Stimulated activated CD4-positive, alpha-beta T cell treated with anti-CD3 and anti-CD28 coated beads, TNF-alpha, amount 100 ng/mL, for 1 hour (primary cell): ENCODE measurements around the gene FKBP5.
"Not testable (repeated sequence)": the region's sequence is repeated elsewhere in the genome, so short reads cannot be mapped to it uniquely, and the experiment has no call there.

Experiments
- DNase-seq, 3 donors: peaks; one replicate each; pipeline ENCODE4 v3.0.0-alpha.2; 2020; ENCODE audit warnings: low read depth in 3 of 3, low spot score in 1 of 3

The FKBP5 gene

GRCh38 chr6:35724059-35724458 is 35.3 kb upstream of the FKBP5 start:
- no peak for DNase-seq

GRCh38 chr6:35723587-35723986 is 34.9 kb upstream of the FKBP5 start:
- no peak for DNase-seq

GRCh38 chr6:35722121-35722761 is 33.5 kb upstream of the FKBP5 start:
- no peak for DNase-seq

- DNase-seq, result no peak
Measured at GRCh38 chr6:35719830-35720733, 31.4 kb upstream of the FKBP5 start.

GRCh38 chr6:35719404-35719829 is 30.7 kb upstream of the FKBP5 start:
- no peak for DNase-seq

- no peak for DNase-seq
Measured at GRCh38 chr6:35718911-35719381, 30.2 kb upstream of the FKBP5 start.

GRCh38 chr6:35718375-35718736 is 29.6 kb upstream of the FKBP5 start:
- no peak for DNase-seq

GRCh38 chr6:35717449-35718374 is 29.0 kb upstream of the FKBP5 start:
- DNase-seq, result no peak

GRCh38 chr6:35716798-35717197 is 28.1 kb upstream of the FKBP5 start:
- no peak for DNase-seq

GRCh38 chr6:35713006-35713767 is 24.5 kb upstream of the FKBP5 start:
- no peak for DNase-seq

- no peak for DNase-seq
Measured at GRCh38 chr6:35711731-35712130, 23.0 kb upstream of the FKBP5 start.

- DNase-seq, result no peak
Measured at GRCh38 chr6:35710241-35710847, 21.6 kb upstream of the FKBP5 start.

- no peak for DNase-seq
Measured at GRCh38 chr6:35708585-35708984, 19.9 kb upstream of the FKBP5 start.

GRCh38 chr6:35707714-35708407 is 19.1 kb upstream of the FKBP5 start:
- no peak for DNase-seq

- DNase-seq, result no peak
Measured at GRCh38 chr6:35706468-35706867, 17.8 kb upstream of the FKBP5 start.

GRCh38 chr6:35703554-35703953 is 14.8 kb upstream of the FKBP5 start:
- no peak for DNase-seq

- no peak for DNase-seq
Measured at GRCh38 chr6:35698858-35699257, 10.1 kb upstream of the FKBP5 start.

GRCh38 chr6:35698430-35698829 is 9.7 kb upstream of the FKBP5 start:
- not testable (repeated sequence) for DNase-seq

- no peak for DNase-seq
Measured at GRCh38 chr6:35694462-35694861, 5.7 kb upstream of the FKBP5 start.
